ENCODE measurements around the gene BCAR3. TPM values are rescaled to one million over a fixed set of nuclear protein-coding genes. Genes with fewer than 3 reads are reported as not detected.

The BCAR3 gene
- total RNA-seq, 1 donor from 2014 or later, result 18.5 TPM

- intact Hi-C loops (cut with DNase I), result no loop called here
- DNase-seq, result no peak
- no peak for ATAC-seq (ENCODE audit: poor library complexity)
Observed at GRCh38 chr1:93692983-93693591, 11.4 kb upstream of the BCAR3 start.

GRCh38 chr1:93692451-93692861, 10.8 kb upstream of the BCAR3 start:
- intact Hi-C loops (cut with DNase I), result no loop called here
- no peak for ATAC-seq (ENCODE audit: poor library complexity)
- no peak for DNase-seq

- no peak for ATAC-seq (ENCODE audit: poor library complexity)
Observed at GRCh38 chr1:93692026-93692425, 10.4 kb upstream of the BCAR3 start.

GRCh38 chr1:93690921-93691789, 9.5 kb upstream of the BCAR3 start:
- DNase-seq, result no peak
- no peak for ATAC-seq (ENCODE audit: poor library complexity)
- intact Hi-C loops (cut with DNase I), result no loop called here

More at GRCh38 chr1:93692026-93692425, 10.4 kb upstream of the BCAR3 start:
- intact Hi-C loops (cut with DNase I), result no loop called here
- DNase-seq, result no peak

- intact Hi-C loops (cut with DNase I), result no loop called here
- DNase-seq, result no peak
- no peak for ATAC-seq (ENCODE audit: poor library complexity)
Observed at GRCh38 chr1:93690341-93690740, 8.7 kb upstream of the BCAR3 start.

- no peak for DNase-seq
- intact Hi-C loops (cut with DNase I), result no loop called here
- ATAC-seq (ENCODE audit: poor library complexity), result no peak
Observed at GRCh38 chr1:93689521-93690223, 8.0 kb upstream of the BCAR3 start.

- intact Hi-C loops (cut with DNase I), result no loop called here
- no peak for DNase-seq
- no peak for ATAC-seq (ENCODE audit: poor library complexity)
Observed at GRCh38 chr1:93687542-93687941, 5.9 kb upstream of the BCAR3 start.

- DNase-seq (no peak), ATAC-seq (ENCODE audit: poor library complexity) (peak; percentile 56)
- intact Hi-C loops (cut with DNase I), result no loop called here
Observed at GRCh38 chr1:93686504-93687250, 5.0 kb upstream of the BCAR3 start.

- ATAC-seq (ENCODE audit: poor library complexity), result no peak
- intact Hi-C loops (cut with DNase I), result no loop called here
- no peak for DNase-seq
Observed at GRCh38 chr1:93685918-93686317, 4.3 kb upstream of the BCAR3 start.

- DNase-seq, result no peak
- intact Hi-C loops (cut with DNase I), result loop anchor here (5.0 kb wide), 1 partner anchor 51 kb away; no protein-coding TSS in a partner anchor
- no peak for ATAC-seq (ENCODE audit: poor library complexity)
Observed at GRCh38 chr1:93683234-93683633, 1.6 kb upstream of the BCAR3 start.

- DNase-seq, result no peak
- intact Hi-C loops (cut with DNase I), result loop anchor here (5.0 kb wide), 1 partner anchor 50 kb away; no protein-coding TSS in a partner anchor
- no peak for ATAC-seq (ENCODE audit: poor library complexity)
Observed at GRCh38 chr1:93681989-93682412, 364 bp upstream of the BCAR3 start.

GRCh38 chr1:93680420-93681100, 1.1 kb downstream of the BCAR3 start:
- intact Hi-C loops (cut with DNase I), result loop anchor here (5.0 kb wide), 1 partner anchor 48 kb away; no protein-coding TSS in a partner anchor
- peak; percentile 91 for DNase-seq
- peak; percentile 91 for ATAC-seq (ENCODE audit: poor library complexity)

- ATAC-seq (ENCODE audit: poor library complexity) (no peak), DNase-seq (no peak)
- intact Hi-C loops (cut with DNase I), result loop anchor here (5.0 kb wide), 1 partner anchor 48 kb away; no protein-coding TSS in a partner anchor
Observed at GRCh38 chr1:93680076-93680419, 1.6 kb downstream of the BCAR3 start.

GRCh38 chr1:93679546-93679945, 2.1 kb downstream of the BCAR3 start:
- intact Hi-C loops (cut with DNase I), result no loop called here
- ATAC-seq (ENCODE audit: poor library complexity) (no peak), DNase-seq (no peak)

- ATAC-seq (ENCODE audit: poor library complexity) (no peak), DNase-seq (no peak)
- intact Hi-C loops (cut with DNase I), result no loop called here
Observed at GRCh38 chr1:93678946-93679480, 2.6 kb downstream of the BCAR3 start.

GRCh38 chr1:93678491-93678890, 3.1 kb downstream of the BCAR3 start:
- no peak for ATAC-seq (ENCODE audit: poor library complexity)
- intact Hi-C loops (cut with DNase I), result no loop called here
- DNase-seq, result no peak

GRCh38 chr1:93677729-93678128, 3.9 kb downstream of the BCAR3 start:
- ATAC-seq (ENCODE audit: poor library complexity), result no peak
- intact Hi-C loops (cut with DNase I), result no loop called here

GRCh38 chr1:93676427-93676826, 5.2 kb downstream of the BCAR3 start:
- DNase-seq, result peak; percentile 66
- intact Hi-C loops (cut with DNase I), result no loop called here
- no peak for ATAC-seq (ENCODE audit: poor library complexity)

More at GRCh38 chr1:93677729-93678128, 3.9 kb downstream of the BCAR3 start:
- DNase-seq, result no peak
